ENCODE data around the gene OR7A10. TPM values are rescaled to one million over a fixed set of nuclear protein-coding genes. Genes with fewer than 3 reads are reported as not detected.

OR7A10 gene
- total RNA-seq (2014; rRNA removed; shearing (Covaris generic)) (not detected in 2 replicates), polyA plus RNA-seq (2016; fragmentation: Nextera tagmentation; extraction: Ambion mirVana) (not detected in 2 replicates)

- Histone ChIP-seq H4K20me1 (ENCODE audit: insufficient read depth) (no peaks in the 10 kb centered on the region), H3K9me2 (ENCODE audit: insufficient read depth) (no peaks in the 10 kb centered on the region), H3K27ac (no peak within 1 kb of the TSS), H3K9ac (no peak within 1 kb of the TSS), H3K79me2 (ENCODE audit: insufficient read depth) (no peaks in the 10 kb centered on the region), H3K4me3 (no peak within 1 kb of the TSS), H2AFZ (no peak within 1 kb of the TSS), H3K9me3 (ENCODE audit: low read depth) (no peaks in the 10 kb centered on the region), H3K4me1 (ENCODE audit: insufficient read depth) (no peaks in the 10 kb centered on the region), H3K36me3 (ENCODE audit: low read depth) (no peaks in the 10 kb centered on the region), H3F3A (ENCODE audit: insufficient read depth) (no peaks in the 10 kb centered on the region), H3K27me3 (replicated peaks; ENCODE audit: insufficient read depth) (no peaks in the 10 kb centered on the region), H3K4me2 (ENCODE audit: unreplicated experiment) (no peak within 1 kb of the TSS)
- 28 to 29% methylated on average over 5 of the region's 5 CpGs for WGBS, 2 experiments (ENCODE audit: low coverage in 1 of 2, low lambda C conversion rate in 2 of 2, missing lambda C conversion rate in 2 of 2)
- DNase-seq: no peak
- no peak for TF ChIP-seq EZH2phosphoT487 (IDR thresholded peaks at IDR 0.05; ENCODE audit: insufficient read depth, low read depth)
- no peak for TF ChIP-seq EZH2 (IDR thresholded peaks at IDR 0.05; ENCODE audit: insufficient read depth, poor library complexity, severe bottlenecking)
- in situ Hi-C loops (cut with MboI): no loop called here
Measured at GRCh38 chr19:14848822-14849221, at the start of gene OR7A10. OR7A10 (minus strand) TSS chr19:14848922; CDS start chr19:14841877, 7,045 bp downstream.

- no peaks in the 10 kb centered on the region for H3K79me2 ChIP-seq (ENCODE audit: insufficient read depth)
- no peak overlapping the region for H3K4me2 ChIP-seq (ENCODE audit: unreplicated experiment)
- no peaks in the 10 kb centered on the region for H3F3A ChIP-seq (ENCODE audit: insufficient read depth)
- no peak for TF ChIP-seq EZH2phosphoT487 (IDR thresholded peaks at IDR 0.05; ENCODE audit: insufficient read depth, low read depth)
- TF ChIP-seq EZH2 (IDR thresholded peaks at IDR 0.05; ENCODE audit: insufficient read depth, poor library complexity, severe bottlenecking): no peak
- no peak for DNase-seq
- no peaks in the 10 kb centered on the region; the same call in 1 of the 2 replicates for H3K4me1 ChIP-seq (ENCODE audit: insufficient read depth)
- in situ Hi-C loops (cut with MboI): no loop called here
- 30 to 33% methylated on average over 10 of the region's 10 CpGs for WGBS, 2 experiments (ENCODE audit: low coverage in 1 of 2, low lambda C conversion rate in 2 of 2, missing lambda C conversion rate in 2 of 2)
- H3K27ac ChIP-seq: no peak overlapping the region
- no peaks in the 10 kb centered on the region; the same call in 1 of the 2 replicates for H3K27me3 ChIP-seq (replicated peaks; ENCODE audit: insufficient read depth)
- H3K36me3 ChIP-seq (ENCODE audit: low read depth): no peaks in the 10 kb centered on the region
- no peaks in the 10 kb centered on the region for H3K9me2 ChIP-seq (ENCODE audit: insufficient read depth)
- H3K9me3 ChIP-seq (ENCODE audit: low read depth): no peaks in the 10 kb centered on the region
- no peak overlapping the region for H2AFZ ChIP-seq
- no peak overlapping the region for H3K9ac ChIP-seq
- H3K4me3 ChIP-seq: no peak overlapping the region
- no peaks in the 10 kb centered on the region for H4K20me1 ChIP-seq (ENCODE audit: insufficient read depth)
Measured at GRCh38 chr19:14890643-14891379, 42.1 kb upstream of the OR7A10 start.

GRCh38 chr19:14889994-14890642, 41.4 kb upstream of the OR7A10 start:
- TF ChIP-seq EZH2phosphoT487 (IDR thresholded peaks at IDR 0.05; ENCODE audit: insufficient read depth, low read depth) (no peak), EZH2 (IDR thresholded peaks at IDR 0.05; ENCODE audit: insufficient read depth, poor library complexity, severe bottlenecking) (no peak)
- DNase-seq: no peak
- WGBS, 2 experiments (ENCODE audit: low coverage in 1 of 2, low lambda C conversion rate in 2 of 2, missing lambda C conversion rate in 2 of 2): 18 to 23% methylated on average over 3 of the region's 3 CpGs
- no peaks in the 10 kb centered on the region for H3F3A ChIP-seq (ENCODE audit: insufficient read depth)
- no peak overlapping the region for H3K4me3 ChIP-seq
- H3K36me3 ChIP-seq (ENCODE audit: low read depth): no peaks in the 10 kb centered on the region
- in situ Hi-C loops (cut with MboI): no loop called here
- H2AFZ ChIP-seq: no peak overlapping the region
- H3K9me2 ChIP-seq (ENCODE audit: insufficient read depth): no peaks in the 10 kb centered on the region
- H3K4me1 ChIP-seq (ENCODE audit: insufficient read depth): no peaks in the 10 kb centered on the region; the same call in 1 of the 2 replicates
- H3K4me2 ChIP-seq (ENCODE audit: unreplicated experiment): no peak overlapping the region
- no peaks in the 10 kb centered on the region for H3K79me2 ChIP-seq (ENCODE audit: insufficient read depth)
- no peak overlapping the region for H3K9ac ChIP-seq
- no peak overlapping the region for H3K27ac ChIP-seq
- H4K20me1 ChIP-seq (ENCODE audit: insufficient read depth): no peaks in the 10 kb centered on the region
- H3K27me3 ChIP-seq (replicated peaks; ENCODE audit: insufficient read depth): no peaks in the 10 kb centered on the region; the same call in 1 of the 2 replicates
- H3K9me3 ChIP-seq (ENCODE audit: low read depth): no peaks in the 10 kb centered on the region

DNA sequence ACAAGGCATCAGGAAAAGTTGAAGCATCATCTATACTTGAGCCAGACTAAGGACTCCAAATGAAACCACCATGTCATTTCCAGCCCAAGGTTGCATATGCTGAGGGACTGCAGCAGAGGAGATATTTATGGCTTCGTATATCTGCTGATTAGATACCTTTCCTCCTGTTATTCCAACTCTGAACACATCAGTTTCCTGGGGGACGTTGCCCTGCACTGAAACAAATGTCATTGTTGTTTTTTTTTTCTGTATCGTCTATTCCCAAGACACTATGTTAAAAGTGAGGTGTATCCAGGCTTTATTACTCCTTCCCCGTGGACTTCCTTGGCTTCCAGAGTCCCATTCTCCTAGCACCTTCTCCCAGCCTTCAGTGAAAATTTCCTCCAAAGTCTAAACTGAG, 37.3 kb upstream of the OR7A10 start, which contains the start of gene OR7A17:
OR7A17 (minus strand) TSS at position 101 of the 400 bp plus-strand sequence. CDS start 4,777 bp downstream, outside the sequence.
- H3K36me3 ChIP-seq (ENCODE audit: low read depth): no peaks in the 10 kb centered on the region
- no peak within 1 kb of the TSS for H3K9ac ChIP-seq
- H3K9me2 ChIP-seq (ENCODE audit: insufficient read depth): no peaks in the 10 kb centered on the region
- no peak for DNase-seq
- no peak within 1 kb of the TSS for H3K4me2 ChIP-seq (ENCODE audit: unreplicated experiment)
- no peaks in the 10 kb centered on the region for H3K79me2 ChIP-seq (ENCODE audit: insufficient read depth)
- TF ChIP-seq EZH2phosphoT487 (IDR thresholded peaks at IDR 0.05; ENCODE audit: insufficient read depth, low read depth) (no peak), EZH2 (IDR thresholded peaks at IDR 0.05; ENCODE audit: insufficient read depth, poor library complexity, severe bottlenecking) (no peak)
- H3K9me3 ChIP-seq (ENCODE audit: low read depth): no peaks in the 10 kb centered on the region
- WGBS, 2 experiments (ENCODE audit: low coverage in 1 of 2, low lambda C conversion rate in 2 of 2, missing lambda C conversion rate in 2 of 2): 3 to 7% methylated on average over 4 of the region's 4 CpGs
- no peak within 1 kb of the TSS for H3K27ac ChIP-seq
- no peaks in the 10 kb centered on the region; the same call in 1 of the 2 replicates for H3K4me1 ChIP-seq (ENCODE audit: insufficient read depth)
- H3F3A ChIP-seq (ENCODE audit: insufficient read depth): no peaks in the 10 kb centered on the region
- peaks cover 5% of the 10 kb centered on the region for H3K27me3 ChIP-seq (replicated peaks; ENCODE audit: insufficient read depth)
- in situ Hi-C loops (cut with MboI): no loop called here
- no peaks in the 10 kb centered on the region for H4K20me1 ChIP-seq (ENCODE audit: insufficient read depth)
- no peak within 1 kb of the TSS for H2AFZ ChIP-seq
- no peak within 1 kb of the TSS for H3K4me3 ChIP-seq
